22Rv1 (cell line): Measurements from ENCODE around the gene C16orf89.
A peak's percentile ranks its signal among the peaks of the same experiment; 100 is the strongest.

ENCODE experiments used
- H3K27ac ChIP-seq: fragments of 450-650 bp; 2 replicates; pipeline ENCODE4 v1.5.1; 2017
- ZFX ChIP-seq: fragments of 450-650 bp; IDR thresholded peaks from 2 replicates; pipeline ENCODE4 v1.6.1; 2017; ENCODE audit warnings: antibody characterized with exemption, borderline replicate concordance
- TF ChIP-seq, protein P1 (sequence below): fragments of 450-650 bp; IDR thresholded peaks from 2 replicates; pipeline ENCODE4 v1.5.1; 2017; ENCODE audit warnings: mild to moderate bottlenecking

C16orf89 gene

DNA sequence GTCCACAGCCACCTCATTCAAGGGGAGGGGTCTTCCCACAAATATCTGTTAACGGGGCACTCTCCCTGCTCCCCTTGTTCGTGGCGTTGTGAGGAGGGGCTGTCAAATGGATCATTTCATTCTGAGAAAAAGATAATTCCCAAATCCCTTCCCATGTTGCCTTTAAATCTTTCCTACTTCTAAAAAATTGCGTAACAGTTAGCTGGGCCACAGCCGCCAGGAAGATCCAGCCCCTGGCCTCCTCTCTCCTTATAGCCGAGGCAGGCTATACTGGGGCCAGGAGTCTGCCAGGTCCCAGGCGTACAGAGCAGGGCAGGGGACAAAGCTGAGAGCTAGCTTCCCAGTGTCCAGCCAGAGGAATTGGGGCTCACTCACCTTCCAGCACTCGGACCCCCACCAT, 430 bp downstream of the C16orf89 start:
- TF ChIP-seq, protein P1, sequence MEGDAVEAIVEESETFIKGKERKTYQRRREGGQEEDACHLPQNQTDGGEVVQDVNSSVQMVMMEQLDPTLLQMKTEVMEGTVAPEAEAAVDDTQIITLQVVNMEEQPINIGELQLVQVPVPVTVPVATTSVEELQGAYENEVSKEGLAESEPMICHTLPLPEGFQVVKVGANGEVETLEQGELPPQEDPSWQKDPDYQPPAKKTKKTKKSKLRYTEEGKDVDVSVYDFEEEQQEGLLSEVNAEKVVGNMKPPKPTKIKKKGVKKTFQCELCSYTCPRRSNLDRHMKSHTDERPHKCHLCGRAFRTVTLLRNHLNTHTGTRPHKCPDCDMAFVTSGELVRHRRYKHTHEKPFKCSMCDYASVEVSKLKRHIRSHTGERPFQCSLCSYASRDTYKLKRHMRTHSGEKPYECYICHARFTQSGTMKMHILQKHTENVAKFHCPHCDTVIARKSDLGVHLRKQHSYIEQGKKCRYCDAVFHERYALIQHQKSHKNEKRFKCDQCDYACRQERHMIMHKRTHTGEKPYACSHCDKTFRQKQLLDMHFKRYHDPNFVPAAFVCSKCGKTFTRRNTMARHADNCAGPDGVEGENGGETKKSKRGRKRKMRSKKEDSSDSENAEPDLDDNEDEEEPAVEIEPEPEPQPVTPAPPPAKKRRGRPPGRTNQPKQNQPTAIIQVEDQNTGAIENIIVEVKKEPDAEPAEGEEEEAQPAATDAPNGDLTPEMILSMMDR: no peak
- no peak for TF ChIP-seq ZFX
- H3K27ac ChIP-seq: no peak overlapping the region

- no peak overlapping the region for H3K27ac ChIP-seq
- no peak for TF ChIP-seq ZFX
- TF ChIP-seq, protein P1: no peak
Measured at GRCh38 chr16:5064915-5065314, 841 bp downstream of the C16orf89 start.

- TF ChIP-seq, protein P1: 0 out of 2 replicates have a peak, but pooled peaks have one; percentile 12
- no peak for TF ChIP-seq ZFX
- no peak overlapping the region for H3K27ac ChIP-seq
Measured at GRCh38 chr16:5062790-5063765, 2.7 kb downstream of the C16orf89 start.

DNA sequence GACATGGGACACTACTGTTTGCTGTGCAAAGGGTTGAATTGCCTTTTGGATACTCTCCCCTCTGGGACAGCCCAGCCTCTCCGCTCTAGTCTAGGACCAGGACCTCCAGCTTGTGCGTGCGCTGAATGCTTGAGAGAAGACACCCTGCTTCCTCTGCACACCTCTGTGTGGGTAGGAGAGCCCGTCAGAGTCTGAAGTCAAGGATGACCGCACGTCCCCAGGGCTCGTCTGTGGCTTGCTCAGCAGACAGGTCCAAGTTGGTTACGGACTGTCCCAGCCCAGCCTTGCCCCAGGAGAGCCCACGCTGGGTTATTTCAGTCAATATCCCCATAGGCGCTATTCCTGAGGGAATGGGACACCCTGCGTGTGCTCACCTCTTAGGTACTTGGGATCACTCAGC, 3.7 kb downstream of the C16orf89 start:
- H3K27ac ChIP-seq: no peak overlapping the region
- no peak for TF ChIP-seq ZFX
- TF ChIP-seq, protein P1: no peak

GRCh38 chr16:5060073-5060641, 5.6 kb downstream of the C16orf89 start:
- H3K27ac ChIP-seq: no peak overlapping the region
- TF ChIP-seq ZFX: no peak
- TF ChIP-seq, protein P1: no peak

DNA sequence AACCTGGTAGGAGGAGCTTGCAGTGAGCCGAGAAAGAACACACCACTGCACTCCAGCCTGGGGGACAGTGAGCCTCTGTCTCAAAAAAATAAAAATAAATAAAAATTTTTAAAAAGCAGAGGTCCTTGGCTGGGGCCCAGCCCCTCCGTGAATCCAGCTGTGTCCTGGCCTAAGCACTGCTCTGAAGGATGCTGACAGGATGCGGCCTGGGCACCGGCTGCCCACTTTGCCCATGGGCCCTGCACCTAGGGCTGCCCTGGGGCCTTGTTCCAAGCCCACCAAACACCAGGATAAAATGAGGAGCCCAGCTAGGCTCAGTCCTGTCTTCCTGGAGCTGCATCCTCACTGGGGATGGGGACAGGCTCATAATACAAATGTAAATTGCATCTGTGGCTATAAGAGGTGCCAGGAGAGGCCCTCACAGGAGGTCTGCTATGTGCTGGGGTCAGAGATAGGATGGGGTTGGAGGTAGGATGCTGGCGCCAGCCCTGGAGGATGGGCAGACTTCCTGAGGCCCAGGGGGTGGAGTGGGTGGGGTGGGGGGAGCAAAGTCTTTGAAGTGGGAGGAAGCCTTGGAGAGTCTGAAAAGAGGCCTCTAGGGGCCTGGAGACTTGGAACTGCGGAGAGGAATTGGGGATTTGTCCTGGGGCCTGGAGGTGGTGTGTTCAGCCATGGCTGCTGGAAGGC, 6.2 kb downstream of the C16orf89 start:
- no peak overlapping the region for H3K27ac ChIP-seq
- no peak for TF ChIP-seq ZFX
- TF ChIP-seq, protein P1: no peak

GRCh38 chr16:5058476-5058875, 7.3 kb downstream of the C16orf89 start:
- TF ChIP-seq, protein P1: 0 out of 2 replicates have a peak, but pooled peaks have one; percentile 14
- TF ChIP-seq ZFX: no peak

More at GRCh38 chr16:5058476-5058875, 7.3 kb downstream of the C16orf89 start:
- H3K27ac ChIP-seq: no peak overlapping the region
